Fibroblast of upper back skin (primary cell): ENCODE measurements around the gene H1-8.
A peak's percentile ranks its signal among the peaks of the same experiment; 100 is the strongest.

ENCODE experiments used
- DNase-seq: peaks from one replicate; pipeline ENCODE4 v3.0.0-alpha.2; 2013

Gene H1-8

GRCh38 chr3:129595544-129596193 is 52.7 kb downstream of the H1-8 start:
- no peak for DNase-seq

DNA sequence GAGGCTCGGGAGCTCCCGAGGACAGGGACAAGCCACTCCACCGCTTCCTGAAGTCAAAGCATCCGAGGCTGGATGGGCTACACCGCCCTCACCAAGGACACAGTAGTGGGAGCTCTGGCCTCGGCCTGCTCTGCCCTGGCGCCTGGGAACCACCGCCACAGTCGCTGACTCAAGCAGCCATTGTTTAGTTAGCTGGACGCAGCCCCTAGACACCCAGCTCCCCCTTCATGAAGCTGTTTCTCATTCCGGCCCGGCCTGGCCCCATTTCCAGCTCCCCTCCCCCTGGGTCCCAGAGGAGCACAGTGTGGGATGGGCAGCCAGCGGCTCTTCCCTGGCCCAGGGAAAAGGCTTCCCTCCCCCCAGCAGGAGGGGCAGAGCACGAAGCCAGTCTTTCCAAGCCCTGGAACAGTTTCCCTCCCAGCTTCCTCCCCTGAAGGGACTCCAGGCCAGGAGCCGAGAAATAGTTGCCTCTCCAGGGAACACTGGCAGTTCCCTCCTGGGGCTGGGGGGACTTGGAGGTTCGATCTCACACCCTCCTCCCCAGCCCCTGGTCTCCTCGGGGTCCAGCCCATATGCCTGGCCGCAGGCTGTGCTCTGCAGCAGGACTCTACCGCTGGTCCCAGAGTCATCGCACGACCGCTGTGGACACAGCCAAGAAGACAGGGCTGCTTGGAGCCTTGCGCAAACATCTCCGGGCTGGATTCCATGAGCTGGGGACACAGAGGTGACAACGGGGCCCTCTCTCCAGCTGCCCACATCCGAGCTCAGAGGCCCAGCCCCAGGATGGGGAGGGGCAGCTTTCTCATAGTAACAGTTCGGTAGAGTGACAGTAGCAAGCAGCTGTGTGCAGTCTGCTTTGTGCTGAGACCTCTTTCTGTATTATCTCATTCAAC is 53.5 kb downstream of the H1-8 start:
- DNase-seq: peak; percentile 98

- peak; percentile 56 for DNase-seq
These were observed 54.4 kb downstream of the H1-8 start for GRCh38 chr3:129597087-129597999.

GRCh38 chr3:129598000-129598381 is 55.0 kb downstream of the H1-8 start:
- DNase-seq: peak; percentile 50

- DNase-seq: no peak
These were observed 55.5 kb downstream of the H1-8 start for GRCh38 chr3:129598484-129598883.

- DNase-seq: no peak
These were observed 56.1 kb downstream of the H1-8 start for GRCh38 chr3:129599073-129599472.

DNA sequence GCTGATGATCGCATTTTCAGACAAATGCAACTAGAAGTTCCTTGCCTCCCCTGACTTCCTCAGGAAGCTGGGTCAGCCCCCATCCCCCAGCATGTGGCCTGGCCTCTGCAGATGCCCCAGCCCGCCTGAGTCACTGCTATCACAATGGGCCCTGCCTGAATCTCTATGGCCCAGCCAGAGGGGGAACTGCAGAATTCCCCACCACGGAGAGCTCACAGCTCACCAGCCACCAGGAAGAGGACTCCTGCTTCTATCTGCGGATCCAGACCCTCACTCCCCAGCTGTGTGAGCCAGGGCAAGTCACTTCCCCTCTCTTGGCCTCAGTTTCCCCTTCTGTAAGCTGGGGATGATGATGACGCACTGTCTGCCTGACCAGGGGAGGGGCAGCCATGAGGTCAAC is 56.6 kb downstream of the H1-8 start:
- DNase-seq: peak; percentile 75

DNA sequence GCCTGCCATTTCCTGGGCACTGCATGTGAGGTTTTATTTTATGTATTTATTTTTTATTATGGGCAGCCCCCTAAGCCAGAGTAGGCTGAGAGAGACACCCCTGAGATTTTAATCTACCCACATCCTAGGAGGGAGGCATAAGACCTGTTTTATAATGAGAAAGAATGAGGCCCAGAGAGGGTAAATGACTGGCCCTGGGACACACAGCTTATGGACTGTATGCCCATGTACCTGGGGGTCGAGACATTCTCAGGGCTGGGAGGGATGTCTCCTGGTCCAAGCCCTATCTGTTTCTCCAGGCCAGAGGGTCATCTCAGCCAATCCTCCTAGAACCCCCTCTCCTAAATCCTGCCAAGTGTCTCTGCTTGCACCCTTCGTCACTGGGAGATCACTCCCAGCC is 57.4 kb downstream of the H1-8 start:
- DNase-seq: no peak
